GM12801 (cell line): ENCODE measurements around the gene PELI3.

ENCODE experiments used
- CTCF ChIP-seq: IDR thresholded peaks from one replicate; pipeline ENCODE4 v1.5.1; 2011; ENCODE audit warnings: control low read depth; ENCODE audit not compliant: insufficient read length; ENCODE audit errors: extremely low read depth

Gene PELI3

GRCh38 chr11:66494458-66494857 is 27.8 kb downstream of the PELI3 start:
- no peak for TF ChIP-seq CTCF

- no peak for TF ChIP-seq CTCF
These were observed 28.2 kb downstream of the PELI3 start for GRCh38 chr11:66494935-66495334.

GRCh38 chr11:66495401-66495854 is 28.7 kb downstream of the PELI3 start:
- TF ChIP-seq CTCF: no peak

DNA sequence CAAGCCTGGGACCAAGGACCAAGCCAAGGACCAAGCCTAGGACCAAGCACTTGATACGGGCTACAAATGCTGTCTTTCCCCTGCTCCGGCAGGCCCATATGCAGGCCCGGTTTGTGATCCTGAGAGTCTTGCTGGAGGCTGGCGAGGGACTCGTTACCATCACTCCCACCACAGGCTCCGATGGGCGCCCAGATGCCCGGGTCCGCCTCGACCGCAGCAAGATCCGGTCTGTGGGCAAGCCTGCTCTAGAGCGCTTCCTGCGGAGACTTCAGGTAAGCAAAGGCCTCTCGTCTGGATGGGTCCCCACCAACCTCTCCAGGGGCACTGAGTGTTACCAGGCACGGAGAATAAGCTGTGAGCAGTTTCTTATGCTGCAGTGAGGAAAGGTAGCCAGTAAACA is 30.5 kb downstream of the PELI3 start:
- TF ChIP-seq CTCF: no peak

DNA sequence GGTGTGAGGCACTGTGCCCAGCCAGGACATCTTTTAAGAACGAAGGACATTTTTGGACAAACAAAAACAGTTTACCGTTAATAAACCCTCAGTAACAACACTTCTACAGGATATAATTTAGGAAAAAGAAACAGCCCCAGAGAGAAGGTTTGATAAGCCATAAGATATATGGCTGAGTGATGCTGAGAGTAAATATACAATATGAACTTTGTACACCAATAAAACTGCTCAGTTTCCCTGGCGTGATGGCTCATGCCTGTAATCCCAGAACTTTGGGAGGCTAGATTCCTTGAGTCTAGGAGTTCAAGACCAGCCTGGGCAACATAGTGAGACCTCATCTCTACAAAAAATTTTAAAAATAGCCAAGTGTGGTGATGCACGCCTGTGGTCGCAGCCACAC is 31.8 kb downstream of the PELI3 start:
- no peak for TF ChIP-seq CTCF

DNA sequence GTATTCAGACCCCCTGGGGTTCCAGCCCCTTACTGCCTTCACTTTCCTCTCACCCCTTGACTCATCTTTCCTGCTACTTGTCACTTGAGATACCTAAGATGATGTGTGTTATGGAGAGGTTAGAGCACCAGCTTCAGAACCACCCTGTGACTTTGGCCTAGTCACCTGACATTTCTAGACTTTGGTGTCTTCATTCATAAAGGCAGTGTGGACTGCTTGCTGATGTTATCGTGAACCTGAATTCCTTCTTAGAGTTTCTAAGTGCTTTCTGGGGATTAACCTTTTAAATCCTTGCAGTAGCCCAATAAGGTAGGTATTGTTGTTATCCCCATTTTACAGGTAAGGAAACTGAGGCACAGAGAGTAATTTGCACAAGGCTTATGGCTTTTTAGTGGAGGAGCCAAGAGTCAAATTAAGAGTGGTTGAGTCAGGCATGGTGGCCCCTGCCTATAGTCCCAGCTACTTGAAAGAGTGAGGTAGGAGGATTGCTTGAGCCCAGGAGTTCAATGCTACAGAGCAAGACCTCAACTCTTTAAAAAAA is 38.6 kb downstream of the PELI3 start:
- TF ChIP-seq CTCF: no peak

- no peak for TF ChIP-seq CTCF
These were observed 42.4 kb downstream of the PELI3 start for GRCh38 chr11:66509131-66509561.
